Activated naive CD4-positive, alpha-beta T cell treated with anti-CD3 and anti-CD28 coated beads, Interleukin-2, amount 50 U/mL, for 16 hours (primary cell): ENCODE data around the gene IRF2BP1.

ENCODE experiments used
- DNase-seq: peaks from one replicate; pipeline ENCODE4 v3.0.0-alpha.2; 2020

IRF2BP1 gene

DNA sequence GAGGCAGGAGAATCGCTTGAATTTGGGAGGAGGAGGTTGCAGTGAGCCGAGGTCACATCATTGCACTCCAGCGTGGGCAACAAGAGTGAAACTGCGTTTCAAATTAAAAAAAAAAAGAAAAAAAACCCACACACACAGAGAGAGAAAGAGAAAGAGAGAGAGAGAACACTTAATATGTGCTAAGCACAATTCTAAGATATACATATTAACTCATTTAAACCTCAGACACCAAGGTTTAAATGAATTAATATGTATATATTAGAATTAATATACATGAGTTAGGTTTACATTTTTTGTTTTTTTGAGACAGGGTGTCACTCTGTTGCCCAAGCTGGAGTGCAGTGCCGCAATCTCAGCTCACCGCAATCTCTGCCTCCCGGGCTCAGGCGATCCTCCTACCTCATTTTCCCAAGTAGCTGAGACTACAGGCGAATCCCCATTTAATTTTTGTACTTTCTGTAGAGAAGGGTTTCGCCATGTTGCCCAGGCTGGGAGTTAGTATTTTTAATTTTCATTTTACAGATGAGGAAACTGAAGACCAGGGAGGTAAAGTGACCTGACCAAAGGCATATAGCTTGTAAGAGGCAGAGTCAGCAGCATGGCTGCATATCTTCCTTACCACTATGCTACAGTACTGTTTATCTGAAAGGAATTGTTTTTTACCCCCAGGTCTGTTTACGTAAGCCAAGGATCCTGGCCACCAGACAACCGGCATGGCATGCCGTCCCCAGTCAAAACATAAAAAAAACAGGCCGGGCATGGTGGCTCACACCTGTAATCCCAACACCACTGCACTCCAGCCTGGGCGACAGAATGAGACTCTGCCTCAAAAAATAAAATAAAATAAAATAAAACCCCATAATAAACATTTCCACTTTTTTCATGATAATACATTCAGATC lies 25.3 kb downstream of the IRF2BP1 start:
- no peak for DNase-seq

DNA sequence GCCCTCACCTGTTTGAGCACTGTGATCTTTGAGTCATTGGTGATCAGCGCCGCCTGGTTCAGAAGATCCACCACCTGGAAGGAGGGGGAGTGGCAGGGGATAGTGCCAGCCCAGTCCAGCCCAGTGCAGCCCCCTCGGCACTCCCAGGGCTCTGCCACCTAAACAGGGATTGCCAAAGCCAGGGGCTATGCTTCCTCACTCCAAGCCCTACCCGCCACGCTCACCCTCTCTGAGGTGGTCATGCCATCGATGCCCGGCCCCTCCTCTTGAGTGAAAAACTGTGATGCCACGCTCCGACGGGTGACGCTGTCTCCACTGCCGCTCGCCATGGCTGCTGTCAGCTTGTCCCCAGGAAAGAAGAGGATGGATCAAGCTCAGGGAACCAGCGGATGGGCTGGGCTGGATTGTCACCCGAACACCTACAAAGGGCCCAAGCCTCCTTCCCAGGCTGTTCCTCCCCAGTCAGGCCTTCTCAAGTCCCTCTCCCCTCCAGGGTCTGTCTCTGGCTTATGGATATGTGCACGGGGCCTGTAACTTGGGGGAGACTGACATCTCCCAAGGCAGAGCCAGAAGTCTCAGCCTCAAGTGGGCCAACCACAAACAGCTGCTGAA lies 31.7 kb downstream of the IRF2BP1 start:
- DNase-seq, result no peak

DNA sequence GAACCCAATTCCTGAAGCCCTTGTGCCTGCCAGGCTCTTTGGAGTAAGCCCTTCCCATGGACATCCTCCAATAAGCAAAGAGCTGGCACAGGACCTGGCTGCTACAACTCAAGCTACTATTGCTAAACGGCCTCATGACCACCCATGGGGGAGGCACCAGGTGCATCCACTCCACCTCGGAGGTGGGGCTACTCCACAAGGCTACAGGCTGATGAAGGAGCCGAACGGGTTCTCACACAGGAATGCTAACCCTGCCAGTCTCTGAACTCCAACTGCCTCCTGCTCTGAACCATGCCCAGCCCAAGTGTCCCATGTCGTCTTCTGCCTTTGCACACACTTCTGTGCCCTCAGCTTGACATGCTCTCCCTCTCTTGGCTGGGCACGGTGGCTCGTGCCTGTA lies 33.0 kb downstream of the IRF2BP1 start:
- no peak for DNase-seq

GRCh38 chr19:45852145-45852750 lies 33.7 kb downstream of the IRF2BP1 start:
- DNase-seq, result no peak

- no peak for DNase-seq
These were observed 37.0 kb downstream of the IRF2BP1 start for GRCh38 chr19:45848922-45849321.

DNA sequence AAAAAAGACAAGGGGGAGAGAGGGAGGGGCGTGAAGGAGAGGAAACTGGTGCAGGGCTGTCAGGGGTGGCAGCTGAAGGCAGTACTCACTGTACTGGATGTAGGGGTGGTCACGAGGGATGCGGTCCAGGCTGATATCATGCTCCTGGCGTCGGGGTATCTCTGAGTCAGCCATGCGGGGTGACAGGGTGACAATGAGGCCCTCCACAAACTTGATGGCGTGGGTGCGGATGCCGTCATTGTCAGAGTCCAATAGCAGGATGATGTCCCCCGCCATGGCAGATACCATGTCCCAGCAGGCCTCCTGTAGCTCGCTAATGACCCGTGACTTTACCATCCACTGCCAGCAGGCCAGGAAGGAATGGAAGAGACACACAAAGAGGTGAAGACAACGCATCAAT lies 38.3 kb downstream of the IRF2BP1 start:
- DNase-seq, result no peak

DNA sequence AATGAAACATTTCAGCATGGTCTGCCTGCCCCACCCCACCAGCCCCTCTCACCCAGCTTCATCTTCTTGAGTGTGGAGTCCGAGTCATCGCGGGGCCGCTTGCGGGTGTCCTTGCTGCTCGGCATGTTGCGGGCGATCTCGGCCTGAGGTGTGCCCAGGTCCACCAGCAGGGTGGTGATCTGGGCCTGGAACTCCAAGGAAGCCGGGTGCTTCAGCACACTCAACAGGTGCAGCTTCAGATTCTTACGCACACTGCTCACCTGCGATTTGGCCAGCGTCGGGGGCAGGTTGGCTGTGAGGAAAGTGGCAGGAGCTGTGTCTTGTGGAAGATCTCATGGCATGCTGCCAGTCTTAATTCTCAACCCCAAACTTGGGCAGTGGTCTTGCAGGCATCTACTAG lies 43.7 kb downstream of the IRF2BP1 start:
- DNase-seq, result no peak

DNA sequence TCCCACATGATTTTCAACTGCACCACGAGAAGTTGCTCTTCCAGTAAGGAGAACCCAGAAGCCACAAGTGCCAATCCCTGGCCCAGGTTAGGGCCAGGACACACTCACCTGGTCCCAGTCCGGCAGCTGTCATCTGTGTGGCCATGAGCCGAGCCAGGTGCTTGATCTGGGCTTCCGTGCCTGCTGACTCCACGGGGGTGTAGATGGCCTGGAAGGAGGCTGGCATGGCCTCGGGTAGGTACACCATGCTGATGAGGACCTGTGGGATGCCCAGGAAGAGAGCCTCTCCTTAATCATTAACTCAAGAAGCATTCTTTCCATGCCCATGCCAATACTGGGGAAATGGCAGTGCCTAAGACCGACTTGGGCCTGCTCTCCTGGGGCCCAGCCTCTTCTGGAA lies 51.0 kb downstream of the IRF2BP1 start:
- no peak for DNase-seq
